HG03378 (cell line): Measurements from ENCODE around the gene ALOX12.
"Not testable (repeated sequence)": the region's sequence is repeated elsewhere in the genome, so short reads cannot be mapped to it uniquely, and the experiment has no call there.

Source experiments
- ATAC-seq: cut with Tn5 transposase; IDR thresholded peaks from one replicate; pipeline ENCODE4 v1.9.1; 2021; ENCODE audit warnings: mild to moderate bottlenecking, moderate library complexity; ENCODE audit not compliant: unreplicated experiment

The ALOX12 gene

DNA sequence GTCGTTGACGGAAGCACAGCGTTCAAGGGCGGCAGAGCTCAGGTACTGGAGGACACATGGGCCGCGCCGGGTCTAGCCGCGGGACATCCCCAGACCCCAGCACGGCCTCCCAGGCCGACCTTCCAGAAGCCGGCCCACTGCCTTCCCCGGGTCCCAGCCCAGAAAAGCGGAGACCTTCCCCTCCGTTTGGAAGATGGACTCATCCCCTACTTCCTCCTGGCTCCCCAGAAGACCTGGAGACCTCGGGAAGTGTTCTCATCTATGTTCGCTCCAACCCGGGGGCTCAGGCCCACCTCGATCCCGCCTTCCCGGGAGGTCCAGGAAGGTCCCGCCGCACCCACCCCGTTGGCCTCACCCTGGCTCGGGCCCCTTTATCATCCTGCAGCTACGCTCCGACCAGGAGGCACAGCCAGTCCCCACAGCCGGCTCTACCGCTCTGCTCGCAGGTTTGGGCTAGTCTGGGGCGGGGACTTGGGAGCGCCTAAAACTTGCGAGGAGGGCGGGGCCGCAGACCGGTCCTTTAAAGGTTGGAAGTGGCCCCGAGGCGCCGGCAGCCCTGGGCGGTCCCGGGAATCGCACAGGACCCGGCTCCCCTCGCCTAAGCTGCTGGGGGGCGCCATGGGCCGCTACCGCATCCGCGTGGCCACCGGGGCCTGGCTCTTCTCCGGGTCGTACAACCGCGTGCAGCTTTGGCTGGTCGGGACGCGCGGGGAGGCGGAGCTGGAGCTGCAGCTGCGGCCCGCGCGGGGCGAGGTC, at the start of gene ALOX12:
ALOX12 (plus strand) TSS at position 550 of the 756 bp plus-strand sequence; CDS start at position 619, 69 bp downstream.
- ATAC-seq = no peak

- no peak for ATAC-seq
Measured at GRCh38 chr17:6947745-6948144, 48.1 kb upstream of the ALOX12 start.

- no peak for ATAC-seq
Measured at GRCh38 chr17:6948562-6948961, 47.3 kb upstream of the ALOX12 start.

DNA sequence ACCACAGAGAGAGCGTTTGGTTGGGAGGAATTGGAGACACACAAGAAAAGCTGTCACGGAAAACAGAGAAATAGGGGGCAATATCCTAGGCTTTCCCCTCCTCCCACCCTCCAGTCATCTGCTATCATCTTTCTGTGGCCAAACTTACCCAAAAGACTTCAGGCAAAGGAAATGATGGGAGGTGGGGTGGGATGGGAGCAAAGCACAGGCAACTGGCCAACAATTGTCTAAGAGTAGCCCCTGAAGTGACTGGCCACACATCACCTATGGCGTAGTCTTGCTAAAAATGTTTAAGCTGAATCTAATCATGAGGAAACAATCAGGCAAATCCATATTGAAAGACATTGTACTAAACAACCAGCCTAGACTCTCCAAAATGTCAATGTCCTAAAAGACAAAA, 46.9 kb upstream of the ALOX12 start:
- no peak for ATAC-seq

GRCh38 chr17:6950938-6951337, 44.9 kb upstream of the ALOX12 start:
- not testable (repeated sequence) for ATAC-seq

DNA sequence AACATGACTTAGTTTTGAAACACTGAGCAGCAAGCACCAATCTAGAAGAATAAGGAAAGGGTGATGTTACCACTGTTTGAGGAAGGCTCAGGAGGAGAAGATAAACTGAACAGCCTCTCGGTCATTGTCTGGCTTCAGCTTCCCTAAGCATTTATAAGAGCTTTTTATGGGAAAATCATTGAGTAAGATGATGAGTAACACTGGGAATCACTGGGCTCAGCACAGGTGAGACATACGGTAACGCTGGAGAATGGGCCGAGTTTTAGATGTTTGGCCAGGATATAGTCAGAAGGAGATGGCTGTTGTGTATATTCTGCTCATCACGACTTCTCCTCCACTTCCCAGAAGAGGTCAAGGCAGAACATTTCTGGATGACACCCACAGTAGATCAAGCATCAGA, 42.2 kb upstream of the ALOX12 start:
- ATAC-seq = no peak

DNA sequence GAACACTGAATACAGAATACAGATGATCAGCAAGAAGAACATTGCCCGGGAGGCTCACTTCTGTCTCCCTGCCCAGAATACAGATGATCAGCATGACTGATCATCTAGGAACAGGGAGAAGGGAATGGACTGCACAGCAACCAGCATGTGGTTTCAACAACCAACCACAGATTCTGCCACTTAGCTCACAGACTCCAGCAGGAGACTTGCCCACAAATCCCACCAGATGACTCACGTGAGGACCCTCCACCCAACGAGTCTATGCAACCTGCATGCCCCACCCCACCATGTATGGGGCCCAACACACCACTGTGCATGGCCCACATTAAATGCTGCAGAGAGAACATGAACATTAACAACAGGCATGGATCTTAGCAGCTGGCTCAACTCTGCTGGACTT, 36.1 kb upstream of the ALOX12 start:
- ATAC-seq = no peak

GRCh38 chr17:6969323-6969726, 26.5 kb upstream of the ALOX12 start:
- ATAC-seq = no peak

- no peak for ATAC-seq
Measured at GRCh38 chr17:6970992-6971391, 24.9 kb upstream of the ALOX12 start.

DNA sequence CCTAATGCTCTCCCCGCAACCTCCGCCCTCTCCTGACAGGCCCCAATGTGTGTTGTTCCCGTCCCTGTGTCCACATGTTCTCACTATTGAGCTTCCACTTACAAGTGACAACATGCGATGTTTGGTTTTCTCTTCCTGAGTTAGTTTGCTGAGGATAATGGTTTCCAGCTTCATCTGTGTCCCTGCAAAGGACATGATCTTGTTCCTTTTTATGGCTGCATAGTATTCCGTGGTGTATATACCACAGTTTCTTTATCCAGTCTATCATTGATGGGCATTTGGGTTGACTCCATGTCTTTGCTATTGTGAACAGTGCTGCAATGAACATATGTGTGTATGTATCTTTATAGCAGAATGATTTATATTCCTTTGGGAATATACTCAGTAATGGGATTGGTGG, 16.4 kb upstream of the ALOX12 start:
- ATAC-seq = not testable (repeated sequence)

GRCh38 chr17:6981426-6981825, 14.4 kb upstream of the ALOX12 start:
- ATAC-seq = no peak

- no peak for ATAC-seq
Measured at GRCh38 chr17:6985266-6985665, 10.6 kb upstream of the ALOX12 start.

DNA sequence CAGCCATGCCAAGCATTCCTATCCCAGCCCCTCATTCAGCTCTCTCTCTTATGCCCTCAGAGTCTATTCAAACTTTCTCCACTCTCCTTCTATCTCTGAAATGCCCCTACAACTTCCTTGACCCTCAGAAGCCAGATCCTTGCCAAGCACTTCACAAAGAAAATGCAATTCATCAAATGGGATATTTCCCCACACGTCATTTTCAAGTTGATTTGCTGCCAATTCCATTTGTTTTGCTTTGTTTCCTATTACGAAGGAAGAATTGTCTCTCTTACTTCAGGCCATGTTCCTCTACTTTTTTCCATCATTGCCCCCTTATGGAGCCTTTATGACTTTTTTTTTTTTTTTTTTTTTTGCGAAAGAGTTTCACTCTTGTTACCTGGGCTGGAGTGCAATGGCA, 9.2 kb upstream of the ALOX12 start:
- ATAC-seq = no peak

- ATAC-seq = no peak
Measured at GRCh38 chr17:6989779-6990178, 6.1 kb upstream of the ALOX12 start.

GRCh38 chr17:6993613-6994056, 2.2 kb upstream of the ALOX12 start:
- ATAC-seq = not testable (repeated sequence)

GRCh38 chr17:6994118-6994598, 1.7 kb upstream of the ALOX12 start:
- ATAC-seq = no peak

DNA sequence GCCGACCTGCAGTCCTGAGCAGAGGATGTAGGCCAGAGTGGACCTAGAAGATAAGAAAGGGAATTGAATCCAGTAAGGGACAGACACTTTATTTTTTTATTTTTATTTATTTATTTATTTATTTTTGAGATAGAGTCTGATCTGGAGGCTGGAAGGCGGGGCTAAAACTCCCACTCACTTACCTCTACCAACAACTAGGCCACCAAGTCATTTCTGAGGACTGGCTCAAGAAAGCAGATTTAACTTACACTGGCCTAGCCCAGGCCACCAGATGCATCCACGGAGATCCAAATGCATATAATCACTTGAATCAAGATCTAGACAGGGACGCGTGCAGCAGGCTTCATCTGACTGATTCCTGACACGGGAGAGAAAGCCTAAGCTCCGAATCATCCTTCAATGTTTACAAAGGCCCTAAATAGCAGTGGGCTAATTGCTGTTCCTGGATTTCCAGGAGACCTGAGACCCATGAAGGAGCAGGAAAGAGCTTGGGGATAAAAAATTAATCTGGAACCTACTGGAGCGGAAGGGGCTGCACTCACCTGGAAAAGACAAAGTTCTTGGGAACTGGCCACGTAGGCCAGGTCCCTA, 1.1 kb upstream of the ALOX12 start:
- ATAC-seq = no peak

- no peak for ATAC-seq
Measured at GRCh38 chr17:6996256-6997011, 585 bp downstream of the ALOX12 start.

- ATAC-seq = no peak
Measured at GRCh38 chr17:6997171-6997570, 1.3 kb downstream of the ALOX12 start.

- ATAC-seq = no peak
Measured at GRCh38 chr17:6998855-6999508, 3.1 kb downstream of the ALOX12 start.

GRCh38 chr17:7001318-7001961, 5.6 kb downstream of the ALOX12 start:
- no peak for ATAC-seq
